ENCODE measurements around the gene ARID4A. TPM values are rescaled to one million over a fixed set of nuclear protein-coding genes. Genes with fewer than 3 reads are reported as not detected.
A peak's percentile ranks its signal among the peaks of the same experiment; 100 is the strongest.

The ARID4A gene
- total and polyA plus RNA-seq, 2 donors (not counting 3 experiments of a cell fraction or from before 2014, with no cell fraction given), result 3.7 to 20.0 TPM

DNA sequence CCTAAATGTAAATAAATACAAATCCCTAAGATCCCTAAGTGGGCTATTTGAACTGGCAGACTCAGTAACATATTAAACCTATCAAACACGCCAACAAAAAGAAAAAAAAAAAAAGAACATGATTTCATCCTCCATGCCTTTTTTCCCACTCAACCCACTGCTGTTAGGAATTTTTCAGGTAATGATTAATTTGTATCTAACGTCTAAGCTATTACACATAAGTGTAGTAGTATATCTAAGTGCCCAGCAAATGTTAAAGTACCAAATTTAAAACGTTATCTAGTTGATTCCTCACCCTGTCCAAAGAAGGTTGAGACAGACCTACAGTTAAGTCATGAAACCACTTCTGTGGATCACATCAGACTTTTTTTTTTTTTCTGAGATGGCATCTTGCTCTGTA, 16.4 kb upstream of the ARID4A start:
- peaks cover 74% of the 10 kb centered on the region for H3K79me2 ChIP-seq (ENCODE audit: control insufficient read depth, insufficient read depth, low read length)
- peaks cover 8 to 17% of the 10 kb centered on the region in 2 experiments for H3K36me3 ChIP-seq (ENCODE audit: control insufficient read depth in 2 of 2, extremely low read depth in 1 of 2, insufficient read depth in 2 of 2, low read length in 2 of 2)
- H3K9me1 ChIP-seq (replicated peaks; ENCODE audit: control insufficient read depth, extremely low read depth, insufficient read depth, low read length), result no peaks in the 10 kb centered on the region
- H3K4me2 ChIP-seq (ENCODE audit: insufficient read depth, low read length), result peak overlapping the region; percentile 74
- CTCF ChIA-PET, result interaction anchor here (0.6 to 2.1 kb wide), 3 partner anchors 16 to 23 kb away, joined by 3 to 9 read pairs (median 4); partner anchors contain the start of gene ARID4A
- no peaks in the 10 kb centered on the region for H3K9me3 ChIP-seq (replicated peaks; ENCODE audit: control insufficient read depth, insufficient read depth, low read length)
- H3K4me3 ChIP-seq (replicated peaks in 1 of 3; ENCODE audit: insufficient read depth in 1 of 3, low read depth in 1 of 3, low read length in 3 of 3), result no peak overlapping the region
- H3K9ac ChIP-seq (replicated peaks; ENCODE audit: extremely low read depth, insufficient read depth, low read length), result peak overlapping the region; percentile 51
- no peaks in the 10 kb centered on the region for H3K27me3 ChIP-seq (ENCODE audit: control insufficient read depth in 2 of 2, insufficient read depth in 2 of 2, low read length in 2 of 2)
- intact Hi-C loops (cut with micrococcal nuclease) (loop anchor here (1.0 kb wide), 1 partner anchor 16 kb away; the partner anchor contains the start of gene ARID4A), dilution Hi-C loops (cut with MboI; ENCODE audit: extremely low pct_ligation_motif_present, low sequenced_read_pairs) (no loop called here)
- POLR2A ChIA-PET, result interaction anchor here (1.3 kb wide), 1 partner anchor 16 kb away, joined by 7 read pairs; the partner anchor contains the start of gene ARID4A
- no peak for TF ChIP-seq MYC (IDR thresholded peaks at IDR 0.05; ENCODE audit: low read depth, low read length)
- TF ChIP-seq FOS (IDR thresholded peaks at IDR 0.05; ENCODE audit: borderline replicate concordance, insufficient read depth, low read length), result no peak
- H4K20me1 ChIP-seq (replicated peaks; ENCODE audit: control insufficient read depth, extremely low read depth, insufficient read depth, low read length), result peaks cover 7% of the 10 kb centered on the region
- H3K27ac ChIP-seq (ENCODE audit: insufficient read depth, low read depth, low read length), result peak overlapping the region; percentile 72
- DNase-seq (ENCODE audit: low read depth, low spot score), result peak; percentile 14
- no peak for FAIRE-seq
- H3K4me1 ChIP-seq (ENCODE audit: control insufficient read depth, extremely low read depth, insufficient read depth, low read length), result peaks cover 25% of the 10 kb centered on the region
- BruUV-seq (replicated peaks), result no TSS peak
- no peak overlapping the region for H2AFZ ChIP-seq (ENCODE audit: low read depth, low read length)

DNA sequence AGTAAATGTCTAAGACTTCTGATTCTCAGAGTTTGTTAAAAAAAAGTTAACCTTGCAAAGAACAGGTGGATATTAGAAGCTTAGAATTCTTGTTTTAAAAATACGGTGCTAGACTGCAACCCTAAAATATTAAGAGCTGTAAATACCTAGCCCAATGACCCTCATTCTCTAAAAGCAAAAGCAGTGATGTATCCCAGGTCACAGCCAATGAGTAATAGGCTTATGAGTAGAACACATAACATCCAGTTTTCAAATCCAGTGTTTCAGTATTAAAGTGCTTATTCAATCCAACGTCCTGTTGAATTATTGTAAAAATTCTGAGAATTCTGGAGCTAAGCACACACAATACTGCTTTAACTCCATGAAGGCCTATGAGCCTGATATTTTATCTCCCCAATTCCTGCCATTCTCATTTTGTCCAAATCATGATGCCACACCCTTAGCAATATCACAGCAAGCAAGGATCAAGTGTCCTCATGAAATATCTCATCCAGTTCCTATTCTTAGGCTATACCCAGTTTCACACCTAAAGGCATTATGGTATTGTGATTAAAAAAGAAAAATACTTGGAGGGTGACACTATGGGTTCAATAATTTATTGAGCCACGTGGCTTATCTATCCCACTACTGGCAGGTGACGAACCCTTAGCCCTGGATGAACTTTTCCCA, 15.3 kb upstream of the ARID4A start:
- H3K4me2 ChIP-seq (ENCODE audit: insufficient read depth, low read length), result no peak overlapping the region
- BruUV-seq (replicated peaks), result no TSS peak
- H4K20me1 ChIP-seq (replicated peaks; ENCODE audit: control insufficient read depth, extremely low read depth, insufficient read depth, low read length), result peaks cover 7% of the 10 kb centered on the region
- dilution Hi-C loops (cut with MboI; ENCODE audit: extremely low pct_ligation_motif_present, low sequenced_read_pairs) (no loop called here), intact Hi-C loops (cut with micrococcal nuclease) (no loop called here)
- FAIRE-seq (no peak), DNase-seq (ENCODE audit: low read depth, low spot score) (no peak)
- H3K79me2 ChIP-seq (ENCODE audit: control insufficient read depth, insufficient read depth, low read length), result peaks cover 74% of the 10 kb centered on the region
- ChIA-PET CTCF (no interaction called here), POLR2A (no interaction called here)
- no peak overlapping the region for H3K4me3 ChIP-seq (replicated peaks in 1 of 3; ENCODE audit: insufficient read depth in 1 of 3, low read depth in 1 of 3, low read length in 3 of 3)
- no peak for TF ChIP-seq FOS (IDR thresholded peaks at IDR 0.05; ENCODE audit: borderline replicate concordance, insufficient read depth, low read length)
- no peak for TF ChIP-seq EZH2 (IDR thresholded peaks at IDR 0.05; ENCODE audit: borderline replicate concordance, low read depth, low read length, severe bottlenecking)
- TF ChIP-seq MYC (IDR thresholded peaks at IDR 0.05; ENCODE audit: low read depth, low read length), result no peak
- TF ChIP-seq, protein P1, sequence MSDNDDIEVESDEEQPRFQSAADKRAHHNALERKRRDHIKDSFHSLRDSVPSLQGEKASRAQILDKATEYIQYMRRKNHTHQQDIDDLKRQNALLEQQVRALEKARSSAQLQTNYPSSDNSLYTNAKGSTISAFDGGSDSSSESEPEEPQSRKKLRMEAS (IDR thresholded peaks at IDR 0.05; ENCODE audit: insufficient read depth, insufficient read length), result no peak
- no peak for TF ChIP-seq GATA2 (IDR thresholded peaks at IDR 0.05; ENCODE audit: insufficient read depth, insufficient read length, low read depth, low read length)
- no peak for TF ChIP-seq JUN (IDR thresholded peaks at IDR 0.05; ENCODE audit: borderline replicate concordance, insufficient read depth, insufficient read length, low read depth)
- no peak for TF ChIP-seq POLR2A (IDR thresholded peaks at IDR 0.05; ENCODE audit: low read depth, low read length)
- TF ChIP-seq POLR2AphosphoS5 (IDR thresholded peaks at IDR 0.05; ENCODE audit: insufficient read depth, low read depth, low read length), result no peak
- TF ChIP-seq, protein P2, sequence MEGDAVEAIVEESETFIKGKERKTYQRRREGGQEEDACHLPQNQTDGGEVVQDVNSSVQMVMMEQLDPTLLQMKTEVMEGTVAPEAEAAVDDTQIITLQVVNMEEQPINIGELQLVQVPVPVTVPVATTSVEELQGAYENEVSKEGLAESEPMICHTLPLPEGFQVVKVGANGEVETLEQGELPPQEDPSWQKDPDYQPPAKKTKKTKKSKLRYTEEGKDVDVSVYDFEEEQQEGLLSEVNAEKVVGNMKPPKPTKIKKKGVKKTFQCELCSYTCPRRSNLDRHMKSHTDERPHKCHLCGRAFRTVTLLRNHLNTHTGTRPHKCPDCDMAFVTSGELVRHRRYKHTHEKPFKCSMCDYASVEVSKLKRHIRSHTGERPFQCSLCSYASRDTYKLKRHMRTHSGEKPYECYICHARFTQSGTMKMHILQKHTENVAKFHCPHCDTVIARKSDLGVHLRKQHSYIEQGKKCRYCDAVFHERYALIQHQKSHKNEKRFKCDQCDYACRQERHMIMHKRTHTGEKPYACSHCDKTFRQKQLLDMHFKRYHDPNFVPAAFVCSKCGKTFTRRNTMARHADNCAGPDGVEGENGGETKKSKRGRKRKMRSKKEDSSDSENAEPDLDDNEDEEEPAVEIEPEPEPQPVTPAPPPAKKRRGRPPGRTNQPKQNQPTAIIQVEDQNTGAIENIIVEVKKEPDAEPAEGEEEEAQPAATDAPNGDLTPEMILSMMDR (IDR thresholded peaks at IDR 0.05; ENCODE audit: extremely low read depth in 1 of 2, insufficient read depth in 1 of 2, low read depth in 1 of 2, low read length in 2 of 2), result no peak
- H3K9ac ChIP-seq (replicated peaks; ENCODE audit: extremely low read depth, insufficient read depth, low read length), result no peak overlapping the region
- H3K9me3 ChIP-seq (replicated peaks; ENCODE audit: control insufficient read depth, insufficient read depth, low read length), result no peaks in the 10 kb centered on the region
- peaks cover 6 to 17% of the 10 kb centered on the region in 2 experiments for H3K36me3 ChIP-seq (ENCODE audit: control insufficient read depth in 2 of 2, extremely low read depth in 1 of 2, insufficient read depth in 2 of 2, low read length in 2 of 2)
- H3K4me1 ChIP-seq (ENCODE audit: control insufficient read depth, extremely low read depth, insufficient read depth, low read length), result peaks cover 25% of the 10 kb centered on the region
- H3K27ac ChIP-seq (ENCODE audit: insufficient read depth, low read depth, low read length), result no peak overlapping the region
- no peak overlapping the region for H2AFZ ChIP-seq (ENCODE audit: low read depth, low read length)
- H3K27me3 ChIP-seq (ENCODE audit: control insufficient read depth in 2 of 2, insufficient read depth in 2 of 2, low read length in 2 of 2), result no peaks in the 10 kb centered on the region
- no peaks in the 10 kb centered on the region for H3K9me1 ChIP-seq (replicated peaks; ENCODE audit: control insufficient read depth, extremely low read depth, insufficient read depth, low read length)

Measured in endothelial cell of umbilical vein (primary cell).